SIG-M5 treated with dmso at 0.1 percent for 504 hours (cell line): Measurements from ENCODE around the gene RASAL1.
"Not testable (repeated sequence)": the region's sequence is repeated elsewhere in the genome, so short reads cannot be mapped to it uniquely, and the experiment has no call there.

ENCODE experiments used
- DNase-seq: peaks from one replicate; lab custom pipeline; 2025; ENCODE audit not compliant: unreplicated experiment; lab: John Stamatoyannopoulos, UW

RASAL1 gene

DNA sequence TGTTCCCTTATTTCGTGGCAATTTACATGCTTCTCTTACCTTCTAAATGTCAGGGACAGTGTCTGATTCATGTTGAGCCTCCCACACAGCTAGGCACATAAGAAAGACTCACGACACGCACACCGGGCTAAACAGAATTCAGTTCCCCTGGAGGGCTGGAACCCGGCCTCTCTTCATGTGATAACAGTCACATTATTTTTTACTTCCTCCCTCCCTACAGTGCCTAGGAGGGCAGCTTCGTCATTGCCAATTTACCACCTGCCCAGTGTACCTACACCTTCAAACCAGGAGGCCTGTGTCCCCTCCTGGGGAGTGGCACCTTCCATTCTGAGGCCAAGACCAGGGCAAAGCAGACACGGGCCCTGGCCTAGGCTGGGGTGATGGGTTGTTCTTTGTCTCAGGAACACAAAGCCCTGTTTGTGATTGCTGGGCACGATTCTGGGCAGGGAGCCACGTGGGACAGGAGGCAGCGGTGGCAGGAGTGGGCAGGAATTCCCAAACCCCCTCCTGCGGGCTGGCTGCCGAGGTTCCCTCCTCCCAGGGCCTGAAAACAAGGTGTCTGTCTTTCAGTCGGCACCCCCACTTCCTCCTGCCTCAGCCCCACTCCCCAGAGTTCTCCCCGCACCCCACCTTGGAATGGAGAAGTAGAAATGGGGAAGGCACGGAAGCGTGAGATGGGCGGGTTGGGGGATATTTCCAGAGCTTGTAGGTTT is 6.8 kb upstream of the RASAL1 start:
- peak; percentile 60 for DNase-seq

GRCh38 chr12:113141716-113142115 is 6.2 kb upstream of the RASAL1 start:
- not testable (repeated sequence) for DNase-seq

- no peak for DNase-seq
Measured at GRCh38 chr12:113140706-113141105, 5.1 kb upstream of the RASAL1 start.

DNA sequence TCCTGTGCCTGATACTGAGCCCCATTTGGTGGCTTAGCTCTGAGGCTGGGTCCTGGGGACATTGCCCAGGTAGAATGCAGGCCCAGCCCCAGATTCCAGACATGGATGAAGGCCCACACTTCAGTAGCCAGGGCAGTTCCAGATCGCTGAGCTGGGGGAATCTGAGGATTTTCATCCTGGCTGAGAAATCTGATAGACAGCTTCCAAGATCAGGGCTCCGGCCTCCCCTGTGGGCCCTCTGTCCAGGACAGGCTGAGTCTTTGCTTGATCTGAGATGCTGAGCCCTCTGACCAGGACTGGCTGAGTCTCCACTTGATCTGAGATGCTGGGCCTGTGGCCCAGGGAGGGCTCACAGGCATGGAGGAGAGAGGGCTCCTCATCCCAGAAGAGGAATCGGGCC is 3.3 kb upstream of the RASAL1 start:
- DNase-seq = no peak

DNA sequence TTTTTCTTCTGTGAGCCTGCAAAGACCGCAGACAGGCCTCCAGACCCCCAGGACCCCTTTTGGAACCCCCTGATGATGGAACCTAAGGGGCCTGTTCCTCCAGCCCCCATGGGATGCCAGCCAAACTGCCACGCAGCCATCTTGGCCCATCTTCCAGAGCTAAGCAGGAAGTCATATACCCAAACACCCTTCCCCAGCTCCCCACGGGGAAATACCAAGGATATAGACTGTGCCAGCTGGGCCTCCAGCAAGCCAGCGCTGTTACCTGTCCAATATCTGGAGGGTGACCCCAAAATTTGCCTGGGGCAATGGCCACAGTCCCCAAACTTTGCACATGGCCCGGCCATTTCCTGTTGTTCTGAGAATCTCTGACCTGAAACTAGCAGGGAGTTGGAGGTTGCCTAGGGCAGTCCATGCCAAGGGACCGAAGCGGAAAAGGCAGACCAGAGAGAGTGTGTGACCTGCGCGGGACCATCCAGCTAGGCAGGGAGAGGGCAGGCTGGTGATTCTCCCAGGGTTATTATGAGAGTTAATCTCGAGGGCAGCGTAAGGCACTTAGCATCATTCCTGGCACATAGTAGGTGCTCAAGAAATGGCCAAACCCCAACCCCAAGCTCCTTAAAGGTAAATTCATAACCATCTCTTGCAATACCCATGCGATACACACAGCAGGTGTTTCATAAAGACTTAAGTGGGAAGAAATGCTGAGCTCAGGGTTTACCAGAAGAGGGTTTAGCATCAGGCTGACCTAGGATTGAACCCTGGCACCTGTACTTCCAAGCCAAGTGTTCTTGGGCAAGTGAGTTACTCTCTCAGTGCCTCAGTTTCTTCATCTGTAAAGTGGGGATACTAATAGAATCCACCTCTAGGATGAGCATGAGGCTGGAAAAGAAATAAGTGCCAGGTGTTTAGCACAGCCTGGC is 2.6 kb upstream of the RASAL1 start:
- no peak for DNase-seq

DNA sequence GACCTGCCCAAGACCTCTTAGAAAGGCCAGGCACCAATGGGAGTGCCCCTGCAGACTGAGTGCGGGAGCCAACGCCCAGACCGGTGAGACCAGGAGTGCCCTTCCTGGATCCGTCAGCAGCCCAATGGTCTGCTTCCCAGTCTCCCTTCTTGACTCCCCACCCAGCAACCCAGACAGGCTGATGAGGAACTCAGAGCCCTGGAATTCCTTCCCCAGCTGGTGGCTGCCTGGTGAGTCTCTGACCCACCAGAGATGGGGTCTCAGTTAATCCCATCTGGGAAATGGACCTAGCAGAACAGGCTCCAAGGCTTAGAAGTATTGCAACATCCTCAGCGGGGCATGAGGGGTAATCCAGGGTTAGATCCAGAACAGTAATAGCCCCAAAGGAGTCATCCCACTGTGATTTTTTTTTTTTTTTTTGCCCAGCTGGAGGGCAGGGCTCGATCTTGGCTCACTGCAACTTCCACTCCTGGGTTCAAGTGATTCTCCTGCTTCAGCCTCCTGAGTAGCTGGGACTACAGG is 1.5 kb upstream of the RASAL1 start:
- DNase-seq = peak; percentile 49

- DNase-seq = peak; percentile 10
Measured at GRCh38 chr12:113136128-113136989, 798 bp upstream of the RASAL1 start.

- no peak for DNase-seq
Measured at GRCh38 chr12:113134521-113134951, 1.0 kb downstream of the RASAL1 start.

DNA sequence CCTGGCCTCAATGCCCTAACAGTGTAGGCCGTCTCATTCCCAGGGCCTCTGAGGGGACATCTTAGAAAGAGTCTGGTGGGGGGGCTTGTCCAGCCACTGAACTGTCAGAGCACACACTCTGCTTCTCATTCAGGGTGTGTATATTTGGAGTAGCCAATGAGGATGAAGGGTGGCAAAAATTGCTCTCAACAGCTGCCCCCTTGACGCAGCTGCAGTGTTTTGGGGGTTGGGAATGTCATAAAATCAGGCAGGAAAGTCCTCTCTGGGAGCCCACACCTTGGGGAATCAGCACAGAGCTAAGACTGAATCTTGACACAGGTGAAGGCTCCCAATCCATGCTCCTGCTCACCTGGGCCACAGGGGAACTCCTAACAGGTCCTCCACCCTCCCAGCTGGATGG is 1.5 kb downstream of the RASAL1 start:
- no peak for DNase-seq

DNA sequence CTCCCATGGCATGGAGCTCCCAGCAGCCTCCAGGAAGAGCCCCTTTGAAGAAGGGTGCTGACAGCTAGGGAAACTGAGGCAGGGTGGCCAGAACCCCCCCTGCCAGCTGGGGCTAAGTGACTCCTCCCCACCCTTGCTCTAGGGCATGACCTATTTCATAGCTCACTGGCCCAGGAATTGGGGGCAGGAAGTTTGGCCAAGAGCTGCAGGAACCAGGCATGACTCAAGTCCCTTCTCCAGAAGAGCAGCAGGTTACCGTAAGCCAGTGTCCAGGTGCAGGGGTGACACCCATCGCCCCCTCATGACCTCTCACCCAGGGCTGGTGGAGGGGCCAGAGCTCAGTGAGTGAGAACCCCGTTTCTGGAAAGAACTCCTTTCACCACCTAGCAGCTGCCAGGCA is 1.9 kb downstream of the RASAL1 start:
- no peak for DNase-seq

- DNase-seq = no peak
Measured at GRCh38 chr12:113133036-113133435, 2.5 kb downstream of the RASAL1 start.

DNA sequence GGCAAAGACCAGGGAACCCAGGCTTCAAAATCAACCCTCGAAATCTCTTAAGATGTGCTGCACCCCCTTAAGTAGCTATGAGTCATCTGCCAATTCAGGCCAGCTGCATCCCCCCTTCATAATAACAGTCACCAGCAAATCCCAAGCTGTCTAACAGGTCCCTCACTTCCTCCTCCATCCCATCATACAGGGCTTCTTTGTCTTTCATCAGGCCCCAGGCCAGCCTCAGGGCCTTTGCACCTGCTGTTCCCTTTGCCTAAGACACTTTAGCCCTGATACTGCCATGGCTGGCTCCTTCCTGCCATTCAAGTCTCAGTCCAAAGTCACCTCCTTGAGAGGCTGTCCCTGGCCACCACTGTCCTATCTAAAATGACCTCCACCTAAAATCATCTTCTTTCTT is 4.0 kb downstream of the RASAL1 start:
- DNase-seq = no peak

DNA sequence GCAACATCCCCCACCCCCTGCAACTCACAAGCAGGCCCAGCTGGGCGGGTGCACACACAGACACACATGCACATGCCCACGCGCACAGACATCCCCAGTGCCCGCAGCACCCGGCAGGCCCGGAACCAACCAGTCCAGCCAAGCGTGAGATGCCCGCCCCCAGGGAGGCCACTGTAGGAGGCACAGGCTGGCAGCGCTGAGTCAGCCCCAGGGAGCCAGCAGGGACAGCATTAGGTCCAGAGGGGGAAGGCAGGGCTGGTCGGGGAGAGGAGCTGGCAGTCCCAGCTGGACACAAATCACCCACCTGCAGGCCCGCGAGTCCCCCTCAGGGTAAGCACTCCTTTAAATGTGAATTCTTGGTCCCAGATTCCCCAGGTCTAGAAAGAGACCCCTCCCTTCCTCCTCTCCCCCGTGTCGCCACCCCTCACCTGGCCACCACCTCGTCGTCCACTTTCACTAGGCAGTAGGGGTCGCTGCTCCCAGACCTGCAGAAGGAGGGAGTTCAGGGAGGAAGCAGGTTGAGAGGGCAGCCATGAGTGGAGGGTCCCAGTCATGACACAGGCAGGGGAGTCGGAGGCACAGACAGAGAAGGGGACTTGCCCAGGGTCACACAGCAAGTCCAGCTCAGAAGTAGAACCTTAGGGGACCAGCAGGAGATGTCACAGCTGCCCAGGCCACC is 5.0 kb downstream of the RASAL1 start:
- DNase-seq = no peak

DNA sequence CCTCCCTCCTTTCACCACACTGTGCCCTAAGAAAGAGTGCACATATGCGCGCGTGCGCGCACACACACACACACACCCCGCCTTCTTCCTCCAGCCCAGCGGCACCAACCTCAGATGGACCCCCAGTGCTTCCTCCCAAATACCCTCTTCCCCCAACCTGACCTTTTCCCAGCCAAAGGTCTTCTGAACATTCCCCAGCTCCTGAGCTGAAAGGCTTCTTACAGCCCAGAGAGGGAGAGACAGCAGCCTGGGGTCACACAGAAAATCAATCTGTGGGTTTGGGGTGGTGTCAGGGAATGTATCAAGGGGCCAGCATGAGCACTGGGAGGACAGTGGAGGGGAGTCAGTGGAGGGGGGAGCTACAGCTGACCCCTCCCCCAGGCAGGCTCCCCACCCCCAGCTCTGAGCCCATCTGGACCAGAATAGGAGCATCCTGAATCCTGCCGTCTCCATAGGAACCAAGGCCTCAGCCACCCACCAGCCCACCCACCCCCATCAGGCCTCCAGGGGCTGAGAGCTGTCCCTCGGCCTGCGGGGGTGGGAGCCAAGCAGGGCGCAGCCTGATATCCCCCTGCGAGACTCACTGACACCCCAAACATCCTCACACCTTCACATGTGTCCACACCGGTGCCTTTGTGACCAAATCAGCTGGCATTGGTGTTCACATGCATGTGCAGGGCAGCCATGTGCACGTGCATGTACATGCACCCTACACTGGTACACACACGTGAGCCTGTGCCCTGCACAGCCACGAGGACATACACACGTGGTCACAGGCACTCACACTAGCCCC is 5.7 kb downstream of the RASAL1 start:
- DNase-seq = no peak

GRCh38 chr12:113128802-113129663 is 6.5 kb downstream of the RASAL1 start:
- DNase-seq = no peak

- DNase-seq = no peak
Measured at GRCh38 chr12:113127791-113128199, 7.8 kb downstream of the RASAL1 start.

GRCh38 chr12:113120670-113121370 is 14.7 kb downstream of the RASAL1 start:
- no peak for DNase-seq
